Urothelium cell line (cell line): ENCODE measurements around the gene WDFY4.
A peak's percentile ranks its signal among the peaks of the same experiment; 100 is the strongest.

Source experiments
- DNase-seq: peaks from one replicate; pipeline ENCODE4 v3.0.0; 2011; ENCODE audit warnings: low spot score, mixed read lengths
- FAIRE-seq: peaks from 2 replicates; lab custom pipeline; 2011; peaks lifted over from hg19 to GRCh38; lab: Jason Lieb, UNC

Gene WDFY4

GRCh38 chr10:49001402-49001801 lies 316.7 kb downstream of the WDFY4 start:
- DNase-seq (peak; percentile 25), FAIRE-seq (no peak)

- DNase-seq (no peak), FAIRE-seq (no peak)
Observed at GRCh38 chr10:49001870-49002672, 317.4 kb downstream of the WDFY4 start.

GRCh38 chr10:49005270-49005669 lies 320.6 kb downstream of the WDFY4 start:
- DNase-seq (no peak), FAIRE-seq (no peak)

- no peak for FAIRE-seq
- DNase-seq, result no peak
Observed at GRCh38 chr10:49007129-49007528, 322.5 kb downstream of the WDFY4 start.

GRCh38 chr10:49008091-49008490 lies 323.4 kb downstream of the WDFY4 start:
- DNase-seq (no peak), FAIRE-seq (no peak)

GRCh38 chr10:49008505-49009198 lies 324.0 kb downstream of the WDFY4 start:
- FAIRE-seq (no peak), DNase-seq (no peak)

- FAIRE-seq (no peak), DNase-seq (no peak)
Observed at GRCh38 chr10:49009199-49009979, 324.7 kb downstream of the WDFY4 start.

GRCh38 chr10:49010295-49010694 lies 325.6 kb downstream of the WDFY4 start:
- DNase-seq (no peak), FAIRE-seq (no peak)

- DNase-seq (no peak), FAIRE-seq (no peak)
Observed at GRCh38 chr10:49010865-49011264, 326.2 kb downstream of the WDFY4 start.

- no peak for FAIRE-seq
- no peak for DNase-seq
Observed at GRCh38 chr10:49011756-49012155, 327.1 kb downstream of the WDFY4 start.

GRCh38 chr10:49012603-49013002 lies 327.9 kb downstream of the WDFY4 start:
- FAIRE-seq, result no peak
- DNase-seq, result no peak

GRCh38 chr10:49015700-49016099 lies 331.0 kb downstream of the WDFY4 start:
- FAIRE-seq (no peak), DNase-seq (no peak)

GRCh38 chr10:49021685-49022084 lies 337.0 kb downstream of the WDFY4 start:
- DNase-seq, result no peak
- no peak for FAIRE-seq

- no peak for FAIRE-seq
- no peak for DNase-seq
Observed at GRCh38 chr10:49023071-49023470, 338.4 kb downstream of the WDFY4 start.

- DNase-seq, result no peak
Observed at GRCh38 chr10:49023752-49024151, 339.1 kb downstream of the WDFY4 start.

GRCh38 chr10:49024484-49024883 lies 339.8 kb downstream of the WDFY4 start:
- DNase-seq (no peak), FAIRE-seq (no peak)

More at GRCh38 chr10:49023752-49024151, 339.1 kb downstream of the WDFY4 start:
- no peak for FAIRE-seq

GRCh38 chr10:49025347-49025983 lies 340.8 kb downstream of the WDFY4 start:
- FAIRE-seq, result no peak
- no peak for DNase-seq

GRCh38 chr10:49028639-49029038 lies 344.0 kb downstream of the WDFY4 start:
- DNase-seq (no peak), FAIRE-seq (no peak)

GRCh38 chr10:49029666-49030065 lies 345.0 kb downstream of the WDFY4 start:
- FAIRE-seq, result no peak
- no peak for DNase-seq
